ENCODE data around the gene MSGN1. TPM values are rescaled to one million over a fixed set of nuclear protein-coding genes. Genes with fewer than 3 reads are reported as not detected.

MSGN1 gene
- total and polyA plus RNA-seq, 2 of the 8 experiments (the other 6 are each of a cell fraction or from before 2014, with no cell fraction given) = not detected

GRCh38 chr2:17827785-17828184 is 11.5 kb downstream of the MSGN1 start:
- Histone ChIP-seq H3K23ac (ENCODE audit: insufficient read length) (no peak overlapping the region), H4K91ac (replicated peaks; ENCODE audit: insufficient read length, low read length) (no peak overlapping the region), H2BK12ac (ENCODE audit: low read depth, low read length) (no peak overlapping the region), H4K20me1 (replicated peaks in 1 of 2; ENCODE audit: control insufficient read depth in 1 of 2, insufficient read depth in 2 of 2, low read length in 2 of 2) (no peaks in the 10 kb centered on the region), H2AFZ (ENCODE audit: low read length) (no peak overlapping the region), H3K9ac (replicated peaks in 1 of 4; ENCODE audit: extremely low read depth in 1 of 4, low read depth in 3 of 4, low read length in 3 of 4) (no peak overlapping the region), H3K27ac (ENCODE audit: low read depth, low read length) (no peak overlapping the region), H2BK20ac (ENCODE audit: low read length) (no peak overlapping the region), H3K79me2 (ENCODE audit: control insufficient read depth in 1 of 2, insufficient read depth in 2 of 2, low read length in 2 of 2) (no peaks in the 10 kb centered on the region), H3K23me2 (ENCODE audit: low read depth, low read length) (no peaks in the 10 kb centered on the region), H3K9me3 (ENCODE audit: insufficient read depth in 2 of 2, low read depth in 1 of 2, low read length in 1 of 2) (no peaks in the 10 kb centered on the region), H3K4ac (replicated peaks; ENCODE audit: insufficient read length, low read depth, low read length) (no peak overlapping the region), H3K36me3 (ENCODE audit: control insufficient read depth in 2 of 4, insufficient read depth in 4 of 4, low read length in 3 of 4) (no peaks in the 10 kb centered on the region), H4K5ac (ENCODE audit: insufficient read length, low read depth, low read length) (no peak overlapping the region), H3K14ac (ENCODE audit: insufficient read length) (no peak overlapping the region), H3K4me1 (replicated peaks in 1 of 4; ENCODE audit: control insufficient read depth in 3 of 4, insufficient read depth in 4 of 4, low read length in 3 of 4) (no peaks in the 10 kb centered on the region; a peak in 1 of 7 replicates), H3K27me3 (replicated peaks in 1 of 4; ENCODE audit: control insufficient read depth in 3 of 4, extremely low read depth in 1 of 4, insufficient read depth in 3 of 4, low read length in 3 of 4) (peaks cover 2 to 23% (median 17%) of the 10 kb centered on the region in 4 experiments), H3K4me3 (ENCODE audit: extremely low read depth in 1 of 4, insufficient read depth in 2 of 4, low read depth in 3 of 4, low read length in 4 of 4) (no peak overlapping the region), H3K18ac (ENCODE audit: extremely low read depth, low read length) (no peak overlapping the region), H2AK5ac (ENCODE audit: low read depth, low read length) (no peak overlapping the region), H3K56ac (replicated peaks; ENCODE audit: insufficient read length, low read depth, low read length) (no peak overlapping the region), H3K4me2 (ENCODE audit: insufficient read depth in 1 of 2, low read depth in 2 of 2, low read length in 2 of 2) (0 out of 4 replicates have a peak overlapping the region, but pooled peaks of 1 of the 2 experiments have one; percentile 3), H2BK5ac (ENCODE audit: low read depth, low read length) (no peak overlapping the region), H3K79me1 (ENCODE audit: low read depth, low read length) (no peaks in the 10 kb centered on the region), H4K8ac (ENCODE audit: extremely low read depth, insufficient read depth, low read length) (no peak overlapping the region), H2BK15ac (ENCODE audit: low read length) (no peak overlapping the region), H2BK120ac (replicated peaks; ENCODE audit: low read depth, low read length) (no peak overlapping the region)
- DNase-seq (ENCODE audit: low read depth in 1 of 2, low spot score in 2 of 2) = no peak
- no peak for FAIRE-seq
- CTCF ChIA-PET (ENCODE audit: partially characterized antibody) = interaction anchor here (0.7 to 1.4 kb wide), 5 partner anchors 21 to 272 kb away, joined by 3 to 4 read pairs (median 3); no protein-coding TSS in a partner anchor
- POLR2A ChIA-PET (ENCODE audit: partially characterized antibody) = no interaction called here
- TF ChIP-seq TBP (IDR thresholded peaks at IDR 0.05; ENCODE audit: low read depth, low read length) = no peak
- no peak for TF ChIP-seq RBBP5 (IDR thresholded peaks at IDR 0.05; ENCODE audit: borderline replicate concordance, low read depth, low read length)
- no peak for TF ChIP-seq TEAD4 (IDR thresholded peaks at IDR 0.05; ENCODE audit: low read depth, low read length)
- TF ChIP-seq POLR2AphosphoS5 (IDR thresholded peaks at IDR 0.05; ENCODE audit: low read depth, low read length) = no peak
- no peak for TF ChIP-seq TAF1 (IDR thresholded peaks at IDR 0.05; ENCODE audit: low read depth, low read length)
- no peak for TF ChIP-seq CBX5 (IDR thresholded peaks at IDR 0.05; ENCODE audit: low read depth, low read length)
- TF ChIP-seq HDAC2 (IDR thresholded peaks at IDR 0.05; ENCODE audit: borderline replicate concordance in 1 of 2, low read depth in 2 of 2, low read length in 2 of 2) = no peak
- TF ChIP-seq SP1 (IDR thresholded peaks at IDR 0.05; ENCODE audit: low read depth, low read length) = no peak
- TF ChIP-seq TCF12 (IDR thresholded peaks at IDR 0.05; ENCODE audit: low read depth, low read length) = no peak
- TF ChIP-seq SUZ12 (IDR thresholded peaks at IDR 0.05; ENCODE audit: low read length) = no peak
- WGBS, 2 experiments (ENCODE audit: extremely low coverage in 1 of 2, insufficient coverage in 1 of 2, insufficient read length in 1 of 2, insufficient replicate concordance in 2 of 2, low coverage in 1 of 2, low lambda C conversion rate in 2 of 2, missing lambda C conversion rate in 1 of 2) = 93% methylated on average over 2 of the region's 2 CpGs; no CpG with 5 or more reads in 1 of the 2 experiments

Measured in H1 (cell line).